22Rv1 (cell line): ENCODE data around the gene NIPSNAP3A.

Experiments used
- H3K27ac ChIP-seq: fragments of 450-650 bp; 2 replicates; pipeline ENCODE4 v1.5.1; 2017
- CTCF ChIP-seq: fragments of 450-650 bp; IDR thresholded peaks from 2 replicates; pipeline ENCODE4 v1.5.1; 2017; ENCODE audit warnings: mild to moderate bottlenecking
- ZFX ChIP-seq: fragments of 450-650 bp; IDR thresholded peaks from 2 replicates; pipeline ENCODE4 v1.6.1; 2017; ENCODE audit warnings: antibody characterized with exemption, borderline replicate concordance

NIPSNAP3A gene

GRCh38 chr9:104780796-104781395 lies 33.4 kb downstream of the NIPSNAP3A start:
- H3K27ac ChIP-seq: no peak overlapping the region
- TF ChIP-seq CTCF (peak; percentile 72), ZFX (no peak)

DNA sequence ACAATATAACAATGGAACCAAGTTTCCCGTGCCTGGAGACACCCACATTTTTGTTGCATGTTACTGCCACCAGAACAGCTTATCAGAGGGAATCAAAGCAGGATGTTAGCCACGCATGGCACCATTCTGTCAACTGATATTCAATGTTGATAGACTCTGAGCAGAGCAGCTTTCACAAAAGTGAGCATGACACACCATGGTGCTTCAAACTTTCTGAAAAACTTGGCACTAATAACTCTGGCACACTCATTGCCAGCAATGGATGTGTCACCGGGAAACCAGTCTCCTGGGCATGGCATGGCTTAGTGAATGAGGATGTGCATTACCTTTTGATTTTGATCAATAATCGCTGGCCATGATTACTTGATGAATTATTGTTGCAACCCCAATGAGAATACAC lies 36.1 kb downstream of the NIPSNAP3A start:
- TF ChIP-seq ZFX (no peak), CTCF (no peak)
- H3K27ac ChIP-seq: no peak overlapping the region

GRCh38 chr9:104784098-104784497 lies 36.6 kb downstream of the NIPSNAP3A start:
- no peak overlapping the region for H3K27ac ChIP-seq
- TF ChIP-seq ZFX (no peak), CTCF (no peak)

DNA sequence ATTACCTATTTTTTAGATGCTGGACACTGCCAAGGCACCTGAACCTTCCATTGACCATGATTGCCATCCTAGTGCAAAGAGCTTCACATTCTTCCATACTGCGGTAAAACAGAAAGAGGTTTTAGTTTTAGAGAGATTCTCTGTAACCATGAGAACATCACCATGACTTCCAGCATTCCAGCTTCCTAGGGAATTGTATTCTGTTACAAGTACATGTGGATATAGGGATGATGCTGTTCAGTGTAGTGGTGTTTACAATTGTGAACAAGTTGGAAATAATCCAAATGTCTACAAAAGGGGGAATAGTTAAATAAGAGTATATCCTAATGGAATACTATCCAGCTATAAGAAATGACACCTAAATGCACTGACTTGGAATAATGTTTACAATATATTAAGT lies 38.8 kb downstream of the NIPSNAP3A start:
- H3K27ac ChIP-seq: no peak overlapping the region
- TF ChIP-seq ZFX (no peak), CTCF (no peak)

- no peak overlapping the region for H3K27ac ChIP-seq
- TF ChIP-seq CTCF (no peak), ZFX (no peak)
Measured at GRCh38 chr9:104787306-104788015, 40.0 kb downstream of the NIPSNAP3A start.

DNA sequence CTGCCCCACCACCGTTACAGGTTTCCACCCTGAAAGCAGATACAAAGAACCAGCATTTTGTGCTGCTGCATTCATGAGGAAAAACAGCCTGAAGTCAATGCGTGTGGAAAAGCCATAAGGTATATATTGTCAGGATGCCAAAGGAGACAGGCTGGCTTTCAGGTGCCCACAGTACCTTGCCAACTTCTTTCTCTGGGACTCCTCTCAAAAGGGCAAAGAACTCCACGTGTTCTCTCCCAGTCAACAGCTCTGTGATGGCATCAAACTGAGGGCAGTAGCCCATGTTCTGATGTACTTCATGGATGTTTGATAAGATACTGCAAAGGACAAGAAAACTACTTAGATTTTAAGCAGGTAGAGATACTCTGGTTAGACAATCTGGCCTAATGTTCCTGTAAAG lies 40.8 kb downstream of the NIPSNAP3A start:
- TF ChIP-seq ZFX: no peak
- TF ChIP-seq CTCF: no peak

DNA sequence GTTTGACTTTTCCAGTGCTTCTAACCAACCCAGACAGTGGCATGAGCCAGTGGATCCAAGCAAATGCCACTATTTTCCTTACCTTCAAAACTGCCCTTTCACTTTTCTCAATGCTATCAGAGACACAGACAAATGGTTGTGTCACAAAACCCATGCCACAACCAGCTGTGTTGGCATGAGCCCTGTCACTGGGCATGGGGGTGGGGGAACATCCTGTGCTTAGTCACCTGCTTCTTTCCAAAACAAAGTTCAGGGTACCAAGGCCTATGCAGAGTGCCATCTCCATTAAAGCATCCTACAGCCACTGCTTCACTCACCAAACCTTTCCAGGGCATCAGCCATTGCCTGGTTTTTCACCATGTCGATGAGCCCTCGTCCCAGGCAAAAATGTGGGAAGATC lies 46.6 kb downstream of the NIPSNAP3A start:
- H3K27ac ChIP-seq: no peak overlapping the region
- TF ChIP-seq ZFX (no peak), CTCF (no peak)

More for the DNA sequence above, 40.8 kb downstream of the NIPSNAP3A start:
- H3K27ac ChIP-seq: no peak overlapping the region
